Vagina (tissue), 2 donors: Measurements from ENCODE around the gene EIF4G1. TPM values are rescaled to one million over a fixed set of nuclear protein-coding genes. Genes with fewer than 3 reads are reported as not detected.

Experiments used
- DNase-seq, 2 donors: peaks; one replicate each; pipeline ENCODE4 v3.0.0-alpha.2; 2017; ENCODE audit errors: extremely low spot score in 2 of 2
- H3K27ac ChIP-seq: fragments of 200-600 bp; sonication (generic); one replicate; pipeline ENCODE4 v1.5.1; 2019
- H3K27me3 ChIP-seq: fragments of 200-600 bp; sonication (generic); one replicate; pipeline ENCODE4 v1.5.1; 2019
- H3K36me3 ChIP-seq, 2 donors: fragments of 200-600 bp; sonication (generic); one replicate each; pipeline ENCODE4 v1.5.1; 2017 to 2019
- H3K4me1 ChIP-seq: fragments of 200-600 bp; sonication (generic); one replicate; pipeline ENCODE4 v1.5.1; 2019
- H3K4me3 ChIP-seq, 2 donors: fragments of 200-600 bp; sonication (generic); 1 replicate in 1 of 2; 2 replicates in 1 of 2; pipeline ENCODE4 v1.5.1; 2016 to 2019
- H3K9me3 ChIP-seq: fragments of 200-600 bp; sonication (generic); one replicate; pipeline ENCODE4 v1.5.1; 2019
- POLR2A ChIP-seq, 2 donors: fragments of 450-650 bp; IDR thresholded peaks; one replicate each; pipeline ENCODE4 v1.6.1; 2017; ENCODE audit warnings: antibody characterized with exemption in 2 of 2, mild to moderate bottlenecking in 2 of 2, moderate library complexity in 2 of 2
- POLR2AphosphoS5 ChIP-seq, 2 donors: sonication (generic); formaldehyde crosslinking; IDR thresholded peaks; one replicate each; pipeline ENCODE4 v1.9.0; 2017; ENCODE audit warnings: antibody characterized with exemption in 2 of 2, mild to moderate bottlenecking in 2 of 2, low read depth in 1 of 2; ENCODE audit not compliant: insufficient read depth in 1 of 2
- intact Hi-C: fragments of 100-400 bp; cut with DNase I; formaldehyde crosslinking; loops from one replicate; pipeline ENCODE4 v1.15.1; 2023
- total RNA-seq: library from RNA; depleted of rRNA; stranded (reverse); fragments of >200 nt; gene quantifications from one replicate; pipeline ENCODE4 v1.2.3, GENCODE V29; 2016
- TF ChIP-seq, protein P1 (sequence below), 3 experiments: fragments of 450-650 bp in 2 of 3; fragments of 200-600 bp in 1 of 3; sonication (generic) in 1 of 3; IDR thresholded peaks; one replicate each; pipeline ENCODE4 v1.5.1; 2017 to 2019; ENCODE audit warnings: antibody characterized with exemption in 3 of 3, mild to moderate bottlenecking in 2 of 3, moderate library complexity in 2 of 3

The EIF4G1 gene
- total RNA-seq, 1 donor from 2014 or later, result 207 TPM

DNA sequence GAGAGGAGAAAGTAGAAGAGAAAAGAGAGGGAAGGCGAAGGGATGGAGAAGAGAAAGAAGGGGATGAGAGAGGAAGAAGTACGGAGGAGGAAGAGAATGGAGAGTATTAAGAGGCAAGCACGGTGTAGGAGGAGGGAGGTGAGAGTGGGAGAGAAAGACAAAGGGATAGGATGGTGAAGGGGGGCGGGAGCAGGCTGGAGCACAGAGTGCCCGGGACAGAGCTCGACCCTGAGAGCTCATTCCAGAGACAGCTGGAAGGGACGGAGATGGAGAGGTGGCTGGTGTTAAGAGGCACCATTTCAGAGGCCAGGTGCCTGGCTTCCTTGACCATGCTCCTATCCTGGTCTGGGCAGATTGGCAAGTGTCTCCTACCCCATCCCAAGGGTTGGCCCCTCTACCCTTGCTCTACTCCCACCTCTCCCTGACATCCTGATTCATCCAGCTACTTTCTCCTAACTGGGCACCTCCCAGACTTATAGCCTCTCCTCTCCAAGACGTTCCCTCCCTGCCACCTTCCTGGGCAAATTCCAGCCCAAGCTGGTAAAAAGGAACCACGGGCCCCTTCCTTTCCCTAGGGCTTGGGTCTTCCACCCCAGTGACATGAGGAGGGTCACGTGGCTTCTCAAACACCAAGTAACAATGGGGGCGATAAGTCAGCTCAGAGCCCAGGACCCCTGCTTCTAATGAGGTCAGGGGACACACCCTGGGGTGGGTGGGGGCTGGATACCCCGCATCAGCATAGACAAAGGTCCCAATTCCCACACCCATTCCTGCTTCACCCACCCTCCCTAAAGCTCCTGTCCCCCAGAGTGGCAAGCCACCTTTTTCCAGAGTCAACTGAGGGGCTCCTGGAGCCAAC, 45.9 kb downstream of the EIF4G1 start:
- H3K4me3 ChIP-seq, result peak overlapping the region; percentile 87 to 96
- H3K27me3 ChIP-seq, result no peaks in the 10 kb centered on the region
- no peaks in the 10 kb centered on the region for H3K9me3 ChIP-seq
- intact Hi-C loops, result no loop called here
- DNase-seq, result no peak
- TF ChIP-seq POLR2A (IDR thresholded peaks at IDR 0.05), result no peak
- TF ChIP-seq POLR2AphosphoS5 (IDR thresholded peaks at IDR 0.05; ENCODE audit: insufficient read depth in 1 of 2, low read depth in 1 of 2), result no peak
- TF ChIP-seq, protein P1, sequence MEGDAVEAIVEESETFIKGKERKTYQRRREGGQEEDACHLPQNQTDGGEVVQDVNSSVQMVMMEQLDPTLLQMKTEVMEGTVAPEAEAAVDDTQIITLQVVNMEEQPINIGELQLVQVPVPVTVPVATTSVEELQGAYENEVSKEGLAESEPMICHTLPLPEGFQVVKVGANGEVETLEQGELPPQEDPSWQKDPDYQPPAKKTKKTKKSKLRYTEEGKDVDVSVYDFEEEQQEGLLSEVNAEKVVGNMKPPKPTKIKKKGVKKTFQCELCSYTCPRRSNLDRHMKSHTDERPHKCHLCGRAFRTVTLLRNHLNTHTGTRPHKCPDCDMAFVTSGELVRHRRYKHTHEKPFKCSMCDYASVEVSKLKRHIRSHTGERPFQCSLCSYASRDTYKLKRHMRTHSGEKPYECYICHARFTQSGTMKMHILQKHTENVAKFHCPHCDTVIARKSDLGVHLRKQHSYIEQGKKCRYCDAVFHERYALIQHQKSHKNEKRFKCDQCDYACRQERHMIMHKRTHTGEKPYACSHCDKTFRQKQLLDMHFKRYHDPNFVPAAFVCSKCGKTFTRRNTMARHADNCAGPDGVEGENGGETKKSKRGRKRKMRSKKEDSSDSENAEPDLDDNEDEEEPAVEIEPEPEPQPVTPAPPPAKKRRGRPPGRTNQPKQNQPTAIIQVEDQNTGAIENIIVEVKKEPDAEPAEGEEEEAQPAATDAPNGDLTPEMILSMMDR (IDR thresholded peaks at IDR 0.05), result no peak
- peaks cover 0 to 17% of the 10 kb centered on the region in 2 donors for H3K36me3 ChIP-seq
- H3K4me1 ChIP-seq, result peaks cover 31% of the 10 kb centered on the region
- H3K27ac ChIP-seq, result peak overlapping the region; percentile 92

DNA sequence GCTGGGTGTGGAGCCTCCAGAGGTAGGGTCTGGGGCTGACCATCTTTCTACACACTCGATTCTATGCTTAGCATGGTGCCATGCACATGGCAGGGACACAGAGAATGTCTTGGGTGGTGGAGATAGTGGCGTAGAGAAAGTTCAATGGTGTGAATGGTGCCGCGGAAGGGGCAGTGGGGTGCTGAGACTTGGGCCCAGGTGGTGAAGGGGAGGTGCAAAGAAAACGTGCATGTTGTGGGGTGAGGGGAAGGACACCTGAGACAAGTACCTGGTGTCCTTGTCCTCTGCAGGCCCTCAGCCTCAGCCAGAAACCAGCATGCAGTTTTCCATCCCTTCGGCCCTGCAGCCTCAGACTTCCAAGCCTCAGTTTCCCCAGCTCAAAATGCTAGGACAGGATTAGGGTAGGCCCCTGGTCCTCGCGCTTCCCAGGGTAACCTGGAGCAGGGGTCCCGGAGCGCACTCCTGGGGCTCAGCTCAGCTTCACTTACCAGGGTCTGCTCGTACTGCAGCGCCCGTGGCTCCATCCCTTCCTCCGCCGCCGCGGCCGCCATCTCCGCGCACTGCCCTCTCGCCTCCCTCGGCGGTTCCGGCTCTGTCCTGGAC, 46.6 kb downstream of the EIF4G1 start:
- peaks cover 31% of the 10 kb centered on the region for H3K4me1 ChIP-seq
- H3K27ac ChIP-seq, result peak overlapping the region; percentile 92
- no peak for DNase-seq
- intact Hi-C loops, result loop anchor here (1.0 kb wide), 1 partner anchor 47 kb away; the partner anchor contains the start of gene EIF4G1
- peak overlapping the region; percentile 87 to 96 for H3K4me3 ChIP-seq
- TF ChIP-seq, protein P1 (IDR thresholded peaks at IDR 0.05), result peak in 1 of 3 experiments; percentile 8
- no peak for TF ChIP-seq POLR2A (IDR thresholded peaks at IDR 0.05)
- no peak for TF ChIP-seq POLR2AphosphoS5 (IDR thresholded peaks at IDR 0.05; ENCODE audit: insufficient read depth in 1 of 2, low read depth in 1 of 2)
- peaks cover 0 to 16% of the 10 kb centered on the region in 2 donors for H3K36me3 ChIP-seq
- no peaks in the 10 kb centered on the region for H3K9me3 ChIP-seq
- H3K27me3 ChIP-seq, result no peaks in the 10 kb centered on the region

DNA sequence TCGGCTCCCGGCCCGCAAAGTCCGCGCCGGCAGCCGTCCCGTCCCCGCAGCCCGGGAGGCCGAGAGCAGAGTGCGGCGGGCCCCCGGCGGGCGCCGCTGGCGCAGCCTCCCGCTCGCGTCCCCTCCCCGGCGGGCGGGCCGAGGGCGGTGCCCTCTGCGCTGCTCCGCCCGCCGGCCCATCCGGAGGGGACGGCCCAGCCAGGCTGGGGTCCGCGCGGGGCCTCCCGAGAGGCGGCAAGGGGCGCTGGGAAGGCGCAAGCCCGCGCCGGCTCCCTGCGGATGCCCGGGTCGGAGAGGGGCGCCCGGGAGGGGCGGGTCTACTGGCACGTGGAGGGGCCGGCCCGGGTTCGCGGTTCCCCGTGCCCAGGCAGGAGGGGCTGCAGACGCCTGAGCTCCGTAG, 47.1 kb downstream of the EIF4G1 start, which contains the start of the genes CLCN2 and POLR2H:
Gene CLCN2, minus strand, starts transcription at position 74 of the 400 bp plus-strand sequence. CDS start 126 bp downstream, outside the sequence.
Gene POLR2H, plus strand, starts transcription at position 179 of the 400 bp plus-strand sequence. CDS start 1,783 bp downstream, outside the sequence.
- Histone ChIP-seq H3K9me3 (no peaks in the 10 kb centered on the region), H3K4me1 (peaks cover 31% of the 10 kb centered on the region), H3K36me3 (peaks cover 0 to 21% of the 10 kb centered on the region in 2 donors), H3K27ac (peak within 1 kb of the TSS; percentile 92), H3K27me3 (no peaks in the 10 kb centered on the region), H3K4me3 (peak within 1 kb of the TSS; percentile 87 to 96)
- peak in 1 of 2 donors; percentile 87 for TF ChIP-seq POLR2A (IDR thresholded peaks at IDR 0.05)
- TF ChIP-seq POLR2AphosphoS5 (IDR thresholded peaks at IDR 0.05; ENCODE audit: insufficient read depth in 1 of 2, low read depth in 1 of 2), result peak in 1 of 2 donors; percentile 46
- TF ChIP-seq, protein P1 (IDR thresholded peaks at IDR 0.05), result no peak
- intact Hi-C loops, result loop anchor here (1.0 kb wide), 1 partner anchor 47 kb away; the partner anchor contains the start of gene EIF4G1
- no peak for DNase-seq

DNA sequence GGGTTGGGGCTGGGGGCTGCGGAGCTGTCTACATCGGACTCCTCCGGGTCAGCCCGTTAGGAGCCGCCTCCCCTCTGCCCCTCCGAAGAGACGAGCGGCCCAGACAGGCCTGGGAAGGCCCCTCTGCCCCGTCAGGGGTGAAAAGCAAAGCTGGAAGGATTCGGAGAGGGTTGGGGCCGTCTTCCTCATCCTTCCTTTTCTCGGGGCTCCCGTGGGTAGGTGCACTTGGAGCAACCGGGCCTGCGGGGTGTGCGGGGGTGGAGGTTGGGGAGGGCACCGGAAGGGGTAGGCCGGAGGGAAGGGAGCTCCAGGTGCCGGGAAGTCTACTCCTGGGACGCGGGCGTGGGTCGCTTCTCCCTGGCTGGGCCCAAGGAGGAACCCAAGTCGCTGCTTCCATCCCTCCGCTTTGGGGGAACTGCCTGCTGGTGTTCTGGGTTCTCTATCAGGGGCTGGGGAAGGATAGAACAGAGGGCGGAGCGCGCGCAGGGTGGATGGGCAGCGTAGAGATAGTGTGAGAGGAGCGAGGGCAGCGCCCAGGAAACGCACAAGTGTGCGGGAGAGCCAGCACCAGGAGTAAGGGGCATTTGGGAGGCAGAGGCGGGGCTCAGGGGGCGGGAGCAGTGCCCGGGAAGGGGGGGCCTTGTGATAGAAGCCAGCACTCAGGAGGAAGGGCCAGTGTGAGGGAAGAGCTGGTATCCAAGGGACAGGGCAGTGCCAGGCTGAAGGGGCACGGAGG, 47.7 kb downstream of the EIF4G1 start:
- Histone ChIP-seq H3K36me3 (peaks cover 0 to 23% of the 10 kb centered on the region in 2 donors), H3K27ac (peak overlapping the region; percentile 92), H3K4me1 (peaks cover 31% of the 10 kb centered on the region), H3K4me3 (peak overlapping the region; percentile 87 to 96), H3K27me3 (no peaks in the 10 kb centered on the region), H3K9me3 (no peaks in the 10 kb centered on the region)
- TF ChIP-seq, protein P1 (IDR thresholded peaks at IDR 0.05), result no peak
- TF ChIP-seq POLR2A (IDR thresholded peaks at IDR 0.05) (peak in 1 of 2 donors; percentile 5), POLR2AphosphoS5 (IDR thresholded peaks at IDR 0.05; ENCODE audit: insufficient read depth in 1 of 2, low read depth in 1 of 2) (peak in 1 of 2 donors; percentile 52)
- DNase-seq, result peak in 1 of 2 donors; percentile 94
- intact Hi-C loops, result loop anchor here (1.0 kb wide), 1 partner anchor 48 kb away; the partner anchor contains the start of gene EIF4G1
